Stomach (tissue), 4 donors: ENCODE data around the gene RPL22.

Experiments used
- CTCF ChIP-seq, 7 experiments: fragments of 450-650 bp in 4 of 7; fragments of 200-600 bp in 3 of 7; sonication (generic) in 3 of 7; IDR thresholded peaks; one replicate each; pipeline ENCODE4 v1.5.1; 2016 to 2019; ENCODE audit warnings: antibody characterized with exemption in 7 of 7, control low read depth in 2 of 7, mild to moderate bottlenecking in 1 of 7
- POLR2A ChIP-seq, 4 donors: fragments of 450-650 bp; IDR thresholded peaks; one replicate each; pipeline ENCODE4 v1.6.1; 2016; ENCODE audit warnings: antibody characterized with exemption in 4 of 4, control low read depth in 2 of 4, mild to moderate bottlenecking in 1 of 4, moderate library complexity in 1 of 4

- no peak for TF ChIP-seq CTCF (IDR thresholded peaks at IDR 0.05)
- no peak for TF ChIP-seq POLR2A (IDR thresholded peaks at IDR 0.05)
These were observed 19.2 kb upstream of the RPL22 start for GRCh38 chr1:6218375-6219164.
